Left lung (tissue), 10 donors: ENCODE data around the gene OTX1. TPM values are rescaled to one million over a fixed set of nuclear protein-coding genes. Genes with fewer than 3 reads are reported as not detected.

ENCODE experiments used
- ATAC-seq: fragments of 200-7000 bp; cut with Tn5 transposase; one replicate; pipeline ENCODE4 v1.9.1; 2020; ENCODE audit warnings: moderate library complexity
- DNase-seq, 4 donors: peaks; one replicate each; pipeline ENCODE4 v3.0.0-alpha.2; 2013 to 2020
- H3K27ac ChIP-seq, 2 donors: fragments of 200-600 bp; sonication (generic) in 1 of 2; one replicate each; pipeline versions ENCODE4 v1.5.0 to v1.8.0; 2020 to 2021
- H3K27me3 ChIP-seq, 2 donors: fragments of 200-600 bp; sonication (generic) in 1 of 2; one replicate each; pipeline versions ENCODE4 v1.5.0 to v1.8.0; 2020 to 2021
- H3K36me3 ChIP-seq, 2 donors: fragments of 200-600 bp; sonication (generic) in 1 of 2; one replicate each; pipeline versions ENCODE4 v1.5.0 to v1.8.0; 2020 to 2021
- H3K4me1 ChIP-seq, 2 donors: fragments of 200-600 bp; one replicate each; pipeline ENCODE4 v1.8.0; 2021
- H3K4me3 ChIP-seq, 2 donors: fragments of 200-600 bp; sonication (generic) in 1 of 2; one replicate each; pipeline versions ENCODE4 v1.5.0 to v1.8.0; 2020 to 2021; ENCODE audit warnings: mild to moderate bottlenecking in 1 of 2
- H3K9me3 ChIP-seq, 2 donors: fragments of 200-600 bp; sonication (generic) in 1 of 2; one replicate each; pipeline versions ENCODE4 v1.5.0 to v1.8.0; 2020 to 2021
- CTCF ChIP-seq, 2 donors: fragments of 200-600 bp; sonication (generic) in 1 of 2; IDR thresholded peaks; one replicate each; pipeline versions ENCODE4 v1.5.0 to v1.8.0; 2021; ENCODE audit warnings: antibody characterized with exemption in 2 of 2
- intact Hi-C, 2 donors: fragments of 100-400 bp; cut with DNase I; formaldehyde crosslinking; loops; one replicate each; pipeline versions ENCODE4 v1.11.2 to v1.14.2; 2022
- polyA plus RNA-seq, 6 donors: library from polyadenylated mRNA; unstranded; fragments of 120-200 nt; gene quantifications; one replicate each; pipeline ENCODE4 v1.2.1, GENCODE V29; 2013; ENCODE audit not compliant: insufficient read length in 6 of 6
- total RNA-seq, 2 donors: library from RNA; stranded (reverse); fragmentation: NEBNext Ultra II Directional; extraction: Animal tissue kit (Norgen Biotek cat#: 25700); gene quantifications; one replicate each; pipeline ENCODE4 v1.2.1, GENCODE V29; 2021
- donor health status: DM: no; HTN: yes; CAD: no.
- donor health status: DM: no; HTN: no; CAD: no.

The OTX1 gene
- total and polyA plus RNA-seq, 8 donors = 0.04 to 0.55 (median 0.14) TPM; not detected in 1

DNA sequence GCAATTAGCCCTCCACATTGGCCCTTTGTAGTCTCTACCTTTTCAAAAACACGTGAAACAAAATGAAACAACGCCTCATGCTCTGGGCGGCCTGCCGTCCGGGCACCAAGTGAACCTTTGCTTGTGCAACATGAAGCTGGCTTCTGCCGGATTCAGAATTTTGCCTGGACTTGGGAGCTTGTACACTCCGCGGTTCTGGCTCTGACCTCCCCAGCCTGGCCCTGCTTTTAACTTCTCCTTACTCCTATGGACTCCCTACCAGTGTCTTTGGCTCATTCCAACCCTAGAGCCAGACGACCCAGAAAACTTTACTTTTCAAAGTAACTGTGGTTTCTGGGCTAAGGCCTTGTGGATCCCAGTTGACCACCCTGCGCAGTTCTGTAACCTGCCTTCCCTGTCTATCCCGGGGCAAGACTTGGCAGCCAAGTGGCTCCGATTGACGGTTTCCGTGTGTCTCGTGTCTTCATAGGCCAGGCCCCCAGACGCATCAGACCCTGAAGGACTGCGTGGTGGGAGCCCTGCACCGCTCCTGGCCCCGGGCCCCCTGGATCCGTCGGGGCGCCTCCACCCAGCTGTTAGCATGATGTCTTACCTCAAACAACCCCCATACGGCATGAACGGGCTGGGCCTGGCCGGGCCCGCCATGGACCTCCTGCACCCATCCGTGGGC, 1.9 kb downstream of the OTX1 start:
- intact Hi-C loops = no loop called here
- Histone ChIP-seq H3K4me3 (no peak overlapping the region), H3K27ac (no peak overlapping the region), H3K4me1 (peaks cover 34 to 89% of the 10 kb centered on the region in 2 donors), H3K9me3 (no peaks in the 10 kb centered on the region), H3K27me3 (peaks cover 98 to 100% of the 10 kb centered on the region in 2 donors), H3K36me3 (no peaks in the 10 kb centered on the region)
- ATAC-seq (no peak), DNase-seq (no peak)
- TF ChIP-seq CTCF (IDR thresholded peaks at IDR 0.05) = no peak

GRCh38 chr2:63053081-63053888, 2.7 kb downstream of the OTX1 start:
- ATAC-seq = no peak
- no peak for DNase-seq
- Histone ChIP-seq H3K9me3 (no peaks in the 10 kb centered on the region), H3K4me3 (no peak overlapping the region), H3K27me3 (peaks cover 98 to 100% of the 10 kb centered on the region in 2 donors), H3K36me3 (no peaks in the 10 kb centered on the region), H3K27ac (no peak overlapping the region), H3K4me1 (peaks cover 30 to 88% of the 10 kb centered on the region in 2 donors)
- intact Hi-C loops = no loop called here
- no peak for TF ChIP-seq CTCF (IDR thresholded peaks at IDR 0.05)

DNA sequence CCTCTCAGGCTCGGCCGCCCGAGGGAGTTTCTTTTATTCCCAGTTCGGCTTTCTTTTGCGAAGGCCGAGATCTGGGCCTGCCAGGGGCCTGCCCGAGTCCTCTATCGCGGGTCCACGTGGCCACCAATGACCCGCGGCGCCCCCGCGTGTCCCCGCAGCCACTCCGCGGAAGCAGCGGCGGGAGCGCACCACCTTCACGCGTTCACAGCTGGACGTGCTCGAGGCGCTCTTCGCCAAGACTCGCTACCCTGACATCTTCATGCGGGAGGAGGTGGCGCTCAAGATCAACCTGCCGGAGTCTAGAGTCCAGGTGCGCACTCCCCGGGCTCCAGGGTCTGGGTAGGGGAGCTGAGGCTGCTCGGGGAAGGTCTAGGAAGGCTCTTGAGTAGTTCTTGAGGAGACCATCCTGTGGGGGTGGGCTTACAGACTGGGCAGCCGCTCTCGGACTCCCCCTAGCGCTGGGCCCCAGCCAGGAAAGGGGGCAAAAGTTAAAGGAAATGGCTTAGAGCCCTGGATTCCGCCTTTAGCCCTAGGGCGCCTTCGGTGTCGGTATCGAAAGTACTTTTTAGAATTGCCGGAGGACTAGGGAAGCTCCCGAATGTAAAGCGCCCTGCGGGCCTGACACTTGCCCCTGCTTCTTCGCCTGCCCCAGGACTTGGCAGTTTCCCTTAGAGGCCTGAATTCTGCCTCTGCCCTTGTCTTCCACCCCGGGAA, 3.4 kb downstream of the OTX1 start:
- H3K4me3 ChIP-seq = peak overlapping the region in 1 of 2 donors; percentile 22
- H3K4me1 ChIP-seq = peaks cover 36 to 88% of the 10 kb centered on the region in 2 donors
- no peak overlapping the region for H3K27ac ChIP-seq
- ATAC-seq (no peak), DNase-seq (no peak)
- intact Hi-C loops = no loop called here
- TF ChIP-seq CTCF (IDR thresholded peaks at IDR 0.05) = no peak
- peaks cover 98 to 100% of the 10 kb centered on the region in 2 donors for H3K27me3 ChIP-seq
- H3K9me3 ChIP-seq = no peaks in the 10 kb centered on the region
- no peaks in the 10 kb centered on the region for H3K36me3 ChIP-seq

GRCh38 chr2:63054841-63055225, 4.2 kb downstream of the OTX1 start:
- ATAC-seq = no peak
- Histone ChIP-seq H3K27ac (no peak overlapping the region), H3K4me3 (no peak overlapping the region), H3K4me1 (peaks cover 37 to 88% of the 10 kb centered on the region in 2 donors), H3K9me3 (no peaks in the 10 kb centered on the region), H3K36me3 (no peaks in the 10 kb centered on the region), H3K27me3 (peaks cover 98 to 100% of the 10 kb centered on the region in 2 donors)
- intact Hi-C loops = no loop called here
- no peak for DNase-seq
- TF ChIP-seq CTCF (IDR thresholded peaks at IDR 0.05) = no peak
